ENCODE results near the gene CD84. TPM values are rescaled to one million over a fixed set of nuclear protein-coding genes. Genes with fewer than 3 reads are reported as not detected.

Gene CD84
- total and polyA plus RNA-seq, 3 donors from 2014 or later, result 6.4 to 7.7 (median 6.9) TPM

DNA sequence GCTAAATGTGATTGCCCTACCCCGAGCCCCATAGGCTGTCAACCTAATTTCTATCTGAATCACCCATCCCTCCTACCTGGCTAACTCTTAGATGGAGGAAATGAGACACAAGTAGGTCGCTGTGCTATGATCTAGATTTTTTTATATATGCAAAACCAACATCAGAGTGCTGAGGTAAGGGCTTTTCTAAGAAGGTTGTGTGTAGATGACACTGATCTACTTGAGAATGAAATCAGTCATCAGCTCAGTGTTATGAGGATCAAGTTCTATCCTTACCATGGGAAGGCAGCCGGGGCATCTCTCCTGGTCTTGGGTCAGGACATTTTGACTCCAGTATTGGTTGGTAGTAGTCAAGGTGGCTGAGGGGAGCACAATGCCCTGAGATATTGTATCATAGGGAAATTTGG lies 43.9 kb upstream of the CD84 start:
- intact Hi-C loops (cut with DNase I; ENCODE audit: low total_unique reads), result no loop called here
- no peaks in the 10 kb centered on the region for H3K9me3 ChIP-seq
- no peaks in the 10 kb centered on the region for H3K4me1 ChIP-seq
- 89 to 97% methylated on average over 3 of the region's 3 CpGs for WGBS, 2 donors
- no peak for DNase-seq
- H3K27ac ChIP-seq, result no peak overlapping the region
- TF ChIP-seq POLR2A (IDR thresholded peaks at IDR 0.05), result no peak
- TF ChIP-seq, protein P1, sequence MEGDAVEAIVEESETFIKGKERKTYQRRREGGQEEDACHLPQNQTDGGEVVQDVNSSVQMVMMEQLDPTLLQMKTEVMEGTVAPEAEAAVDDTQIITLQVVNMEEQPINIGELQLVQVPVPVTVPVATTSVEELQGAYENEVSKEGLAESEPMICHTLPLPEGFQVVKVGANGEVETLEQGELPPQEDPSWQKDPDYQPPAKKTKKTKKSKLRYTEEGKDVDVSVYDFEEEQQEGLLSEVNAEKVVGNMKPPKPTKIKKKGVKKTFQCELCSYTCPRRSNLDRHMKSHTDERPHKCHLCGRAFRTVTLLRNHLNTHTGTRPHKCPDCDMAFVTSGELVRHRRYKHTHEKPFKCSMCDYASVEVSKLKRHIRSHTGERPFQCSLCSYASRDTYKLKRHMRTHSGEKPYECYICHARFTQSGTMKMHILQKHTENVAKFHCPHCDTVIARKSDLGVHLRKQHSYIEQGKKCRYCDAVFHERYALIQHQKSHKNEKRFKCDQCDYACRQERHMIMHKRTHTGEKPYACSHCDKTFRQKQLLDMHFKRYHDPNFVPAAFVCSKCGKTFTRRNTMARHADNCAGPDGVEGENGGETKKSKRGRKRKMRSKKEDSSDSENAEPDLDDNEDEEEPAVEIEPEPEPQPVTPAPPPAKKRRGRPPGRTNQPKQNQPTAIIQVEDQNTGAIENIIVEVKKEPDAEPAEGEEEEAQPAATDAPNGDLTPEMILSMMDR (IDR thresholded peaks at IDR 0.05), result no peak
- no peaks in the 10 kb centered on the region for H3K27me3 ChIP-seq
- no peaks in the 10 kb centered on the region for H3K36me3 ChIP-seq (ENCODE audit: low read depth, missing control alignments)
- H3K4me3 ChIP-seq, result no peak overlapping the region

DNA sequence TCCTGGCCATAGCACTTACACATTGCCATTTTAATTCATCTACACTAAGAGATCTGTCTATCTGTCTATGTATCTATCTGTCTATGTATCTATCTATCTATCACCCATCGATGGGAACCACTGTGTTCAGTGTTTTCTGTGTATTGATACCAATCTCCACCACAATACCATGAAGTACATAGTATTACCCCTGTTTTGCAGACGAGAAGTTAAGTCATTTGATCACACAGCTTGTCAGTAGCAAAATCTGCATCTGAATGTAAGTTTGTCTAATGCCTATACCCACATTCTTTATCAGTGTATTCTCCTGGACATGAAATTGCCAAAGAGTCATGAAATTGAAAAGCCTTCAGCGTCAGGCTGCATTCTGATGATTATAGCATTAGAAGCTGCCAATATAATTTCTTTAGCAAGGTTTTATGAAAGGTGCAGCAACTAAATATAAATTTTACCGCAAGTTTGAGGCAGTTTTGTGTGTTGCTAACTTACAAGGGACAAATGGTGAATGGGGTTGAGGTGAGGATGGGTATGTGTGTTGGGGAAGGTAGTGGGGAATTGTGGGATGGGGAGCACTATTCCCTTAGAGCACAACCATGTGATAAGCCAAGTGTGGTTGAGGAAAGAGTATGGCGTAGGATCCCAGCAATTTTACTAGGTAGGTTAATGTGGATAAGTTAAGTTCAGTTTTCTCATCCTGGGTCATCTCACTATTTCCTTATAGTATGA lies 43.4 kb upstream of the CD84 start:
- no peak for DNase-seq
- intact Hi-C loops (cut with DNase I; ENCODE audit: low total_unique reads), result no loop called here
- no peaks in the 10 kb centered on the region for H3K36me3 ChIP-seq (ENCODE audit: low read depth, missing control alignments)
- H3K9me3 ChIP-seq, result no peaks in the 10 kb centered on the region
- 91 to 92% methylated on average over 5 of the region's 5 CpGs for WGBS, 2 donors
- no peak overlapping the region for H3K4me3 ChIP-seq
- H3K27ac ChIP-seq, result no peak overlapping the region
- no peaks in the 10 kb centered on the region for H3K4me1 ChIP-seq
- no peaks in the 10 kb centered on the region for H3K27me3 ChIP-seq
- TF ChIP-seq, protein P1 (IDR thresholded peaks at IDR 0.05), result no peak
- no peak for TF ChIP-seq POLR2A (IDR thresholded peaks at IDR 0.05)

DNA sequence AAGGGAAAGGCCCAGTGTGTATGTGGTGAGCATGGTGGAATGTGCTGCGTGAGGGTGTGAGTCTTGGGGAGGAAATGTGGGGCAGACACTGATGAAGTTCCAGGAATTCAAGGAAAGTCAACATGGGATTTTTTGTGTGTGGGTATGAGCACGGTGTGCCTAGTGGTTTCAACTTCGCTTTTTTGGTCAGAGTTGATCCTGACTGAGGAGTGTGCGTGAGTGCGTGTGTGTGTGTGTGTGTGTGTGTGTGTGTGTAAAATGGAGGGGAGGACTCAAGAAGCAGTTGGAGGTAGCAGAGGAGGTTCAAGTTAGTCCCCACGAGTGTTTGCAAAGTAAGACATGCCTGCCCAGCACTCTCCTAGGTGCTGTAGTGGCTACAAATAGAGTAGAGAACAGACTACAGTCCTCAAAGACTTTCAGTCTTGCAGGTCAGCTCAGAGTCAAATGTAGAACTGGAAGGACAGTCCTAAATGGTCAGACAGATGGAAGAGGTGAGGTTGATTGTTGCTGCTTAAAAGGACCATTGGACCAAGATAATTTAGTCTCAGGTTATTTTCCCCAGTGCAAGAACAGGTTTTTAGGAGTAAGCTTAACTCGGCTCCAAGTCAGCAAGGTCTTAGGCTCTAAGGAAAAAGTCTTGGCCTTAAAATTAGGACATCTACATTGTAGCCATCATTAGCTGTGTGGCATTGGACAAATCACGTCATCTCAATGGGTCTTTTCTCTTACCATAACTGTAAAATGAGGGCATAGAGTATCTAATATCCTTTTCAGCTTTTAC lies 42.5 kb upstream of the CD84 start:
- Histone ChIP-seq H3K27me3 (no peaks in the 10 kb centered on the region), H3K9me3 (no peaks in the 10 kb centered on the region), H3K36me3 (ENCODE audit: low read depth, missing control alignments) (no peaks in the 10 kb centered on the region), H3K27ac (no peak overlapping the region), H3K4me1 (no peaks in the 10 kb centered on the region), H3K4me3 (no peak overlapping the region)
- DNase-seq, result no peak
- WGBS, 2 donors, result 83% methylated on average over 8 of the region's 8 CpGs
- intact Hi-C loops (cut with DNase I; ENCODE audit: low total_unique reads), result no loop called here
- no peak for TF ChIP-seq POLR2A (IDR thresholded peaks at IDR 0.05)
- TF ChIP-seq, protein P1 (IDR thresholded peaks at IDR 0.05), result no peak

DNA sequence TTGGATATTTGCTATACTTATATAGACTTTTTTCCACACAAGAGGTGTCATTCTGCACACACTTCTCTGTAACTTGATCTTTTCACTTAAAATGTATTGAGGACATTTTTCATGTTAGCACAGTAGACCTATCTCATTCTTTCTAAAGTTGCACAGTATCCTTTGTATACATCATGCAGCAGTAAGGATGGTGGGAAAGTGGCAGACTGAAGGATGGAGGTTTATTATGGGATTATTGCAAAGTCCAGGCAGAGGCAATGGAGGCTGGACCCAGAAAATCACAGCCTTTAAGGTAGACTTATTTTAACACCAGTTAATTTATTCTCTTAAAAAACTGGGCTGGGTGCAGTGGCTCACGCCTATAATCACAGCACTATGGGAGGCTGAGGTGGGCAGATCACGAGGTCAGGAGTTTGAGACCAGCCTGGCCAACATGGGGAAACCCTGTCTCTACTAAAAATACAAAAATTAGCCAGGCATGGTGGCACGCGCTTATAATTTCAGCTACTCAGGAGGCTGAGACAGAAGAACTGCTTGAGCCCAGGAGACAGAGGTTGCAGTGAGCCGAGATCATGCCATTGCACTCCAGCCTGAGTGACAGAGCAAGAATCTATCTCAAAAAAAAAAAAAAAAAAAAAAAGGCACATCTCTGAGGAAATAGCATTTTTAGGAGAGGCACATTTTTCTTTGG lies 41.8 kb upstream of the CD84 start:
- 90% methylated on average over 5 of the region's 5 CpGs for WGBS, 2 donors
- H3K4me1 ChIP-seq, result no peaks in the 10 kb centered on the region
- H3K4me3 ChIP-seq, result no peak overlapping the region
- H3K36me3 ChIP-seq (ENCODE audit: low read depth, missing control alignments), result no peaks in the 10 kb centered on the region
- no peak for TF ChIP-seq POLR2A (IDR thresholded peaks at IDR 0.05)
- TF ChIP-seq, protein P1 (IDR thresholded peaks at IDR 0.05), result no peak
- intact Hi-C loops (cut with DNase I; ENCODE audit: low total_unique reads), result no loop called here
- H3K27ac ChIP-seq, result no peak overlapping the region
- DNase-seq, result no peak
- H3K27me3 ChIP-seq, result no peaks in the 10 kb centered on the region
- no peaks in the 10 kb centered on the region for H3K9me3 ChIP-seq
